Measurements from ENCODE around the gene PRCP.

PRCP gene

GRCh38 chr11:82906931-82907330 is 6.7 kb upstream of the PRCP start:
- no peak for DNase-seq

DNA sequence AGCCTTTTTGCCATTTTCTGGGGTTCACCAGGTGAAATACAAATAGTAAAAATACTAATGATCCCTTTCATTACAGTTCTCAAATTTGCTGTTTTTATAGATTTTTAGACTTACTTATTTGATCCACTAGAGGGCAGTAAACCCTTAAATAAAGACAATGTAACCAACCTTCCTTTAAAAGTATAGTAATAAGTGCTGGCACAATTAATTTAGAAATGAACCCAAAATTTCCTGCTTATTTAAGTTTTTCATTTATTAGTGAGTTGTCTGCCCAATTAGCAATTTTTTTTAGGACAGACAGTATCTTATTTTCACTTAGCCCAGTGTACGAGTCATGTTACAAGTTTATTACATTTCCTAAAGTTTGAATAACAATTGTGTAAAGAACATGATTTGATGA is 6.0 kb upstream of the PRCP start:
- peak in 1 of 2 donors; percentile 20 for DNase-seq

DNA sequence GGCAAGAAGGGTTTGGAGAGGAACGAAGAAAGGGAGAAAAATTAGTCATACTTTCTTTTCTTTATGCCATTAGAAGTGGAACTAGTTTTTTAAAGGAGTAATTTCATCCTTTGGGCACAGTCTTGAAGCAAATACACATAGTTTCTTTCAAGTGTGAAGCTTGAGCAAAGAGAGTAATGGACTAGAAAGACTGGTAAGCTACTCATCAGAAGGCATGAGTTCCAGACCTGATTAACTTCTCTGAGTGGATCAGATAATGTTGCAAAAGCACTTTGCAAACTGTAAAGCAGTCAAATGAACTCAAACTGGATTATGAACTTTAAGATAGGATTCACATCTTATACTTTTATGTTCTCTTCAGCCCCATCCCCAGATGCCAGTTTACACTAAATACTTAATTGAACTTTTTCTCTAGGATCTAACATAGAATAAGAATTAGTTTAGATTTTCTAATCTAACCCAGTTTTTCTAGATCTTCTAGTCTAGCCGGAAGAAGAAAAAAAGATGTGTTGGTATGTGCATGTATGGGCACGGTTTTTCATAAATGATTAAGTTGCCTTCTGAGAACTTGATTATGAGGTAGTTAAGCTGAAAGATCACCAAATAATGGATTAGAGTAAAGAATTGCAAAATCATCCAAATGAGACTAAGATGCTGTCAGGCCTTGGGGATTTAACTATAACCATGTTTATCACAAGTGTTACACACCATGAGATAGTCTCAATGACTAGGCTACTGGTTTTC is 3.8 kb upstream of the PRCP start:
- DNase-seq = no peak

GRCh38 chr11:82902880-82903279 is 2.6 kb upstream of the PRCP start:
- no peak for DNase-seq

DNA sequence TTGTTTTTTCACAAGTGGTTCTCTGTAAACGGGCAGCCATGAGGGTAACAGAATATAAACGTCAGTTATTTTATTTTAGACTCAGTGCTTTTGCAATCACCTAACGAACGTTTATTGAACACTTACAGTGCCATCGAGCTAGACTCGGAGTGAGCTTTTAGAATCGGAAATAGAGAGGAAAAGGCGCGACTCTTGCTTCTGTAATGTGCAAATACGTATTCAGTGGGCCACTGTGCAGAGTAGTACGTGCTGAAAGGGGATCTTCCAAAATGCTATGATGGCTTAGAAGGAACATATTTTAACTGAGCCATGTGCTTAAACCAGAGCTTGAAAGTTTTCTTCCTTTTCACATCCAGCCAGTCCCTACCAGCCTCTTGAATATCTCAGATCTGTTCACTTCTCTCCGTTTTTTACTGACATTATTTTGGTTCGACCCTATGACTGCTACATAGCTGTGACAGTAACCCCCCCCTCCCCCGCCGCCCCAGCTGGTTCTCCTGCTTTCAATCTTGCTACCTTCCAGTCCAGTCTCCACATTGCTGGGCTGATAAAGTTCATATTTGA is 1.8 kb upstream of the PRCP start:
- DNase-seq = no peak

DNA sequence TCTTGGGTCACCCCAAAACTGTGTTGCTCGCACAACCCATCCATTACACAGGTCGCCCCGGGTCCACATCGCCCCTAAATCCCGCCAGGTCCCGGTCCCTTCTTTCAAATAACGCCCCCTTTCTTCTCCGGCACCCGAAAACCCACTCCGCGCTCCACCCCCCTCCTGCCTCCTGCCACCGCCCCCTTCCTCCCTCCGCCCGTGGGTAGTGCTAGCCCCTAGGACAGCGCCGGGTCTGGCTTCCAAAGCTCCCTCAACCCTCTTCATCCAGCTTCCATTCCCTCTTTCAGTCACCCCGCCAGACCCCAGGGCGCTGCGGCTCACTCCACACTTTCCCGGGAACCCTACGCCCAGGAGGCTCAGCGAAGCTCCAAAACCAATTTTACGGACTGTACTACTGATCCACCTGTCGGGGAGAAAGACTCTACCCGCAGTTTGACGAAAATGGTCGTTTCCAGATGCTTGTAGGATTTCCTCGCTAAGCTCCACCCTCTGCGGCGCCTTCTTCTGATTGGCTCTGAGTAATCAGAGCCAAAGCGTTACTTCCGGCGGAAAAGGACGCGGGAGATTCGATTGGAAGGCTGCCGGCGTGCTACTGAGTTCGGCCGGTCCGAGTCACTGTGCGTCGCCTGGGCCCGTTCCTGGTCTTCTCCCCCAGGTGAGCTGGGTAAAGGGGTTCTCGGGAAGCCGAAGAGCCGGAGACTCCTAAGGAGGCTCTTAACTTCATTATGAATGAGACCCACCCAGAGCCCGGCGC is 1.1 kb upstream of the PRCP start, which contains the start of gene DDIAS:
DDIAS (plus strand) TSS at position 572 of the 757 bp plus-strand sequence. CDS start 13,003 bp downstream, outside the sequence.
- DNase-seq = peak; percentile 84 to 93

DNA sequence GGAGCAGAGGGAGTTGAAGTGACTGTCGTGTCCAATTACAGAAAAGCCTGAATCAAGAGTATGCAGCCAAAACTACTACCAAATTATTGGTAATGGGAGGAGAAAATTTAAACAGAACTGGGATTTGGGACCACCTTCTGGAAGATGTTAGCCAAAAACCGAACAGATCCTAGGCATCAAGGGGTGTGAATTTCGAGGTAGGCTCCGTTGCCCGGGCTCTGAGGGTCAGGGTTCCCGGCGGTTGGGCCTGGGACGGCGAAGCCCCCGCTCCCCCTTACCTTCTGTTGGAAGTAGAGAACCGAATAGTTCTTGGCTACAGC is 313 bp downstream of the PRCP start:
- no peak for DNase-seq

GRCh38 chr11:82899186-82899820 is 927 bp downstream of the PRCP start:
- no peak for DNase-seq

DNA sequence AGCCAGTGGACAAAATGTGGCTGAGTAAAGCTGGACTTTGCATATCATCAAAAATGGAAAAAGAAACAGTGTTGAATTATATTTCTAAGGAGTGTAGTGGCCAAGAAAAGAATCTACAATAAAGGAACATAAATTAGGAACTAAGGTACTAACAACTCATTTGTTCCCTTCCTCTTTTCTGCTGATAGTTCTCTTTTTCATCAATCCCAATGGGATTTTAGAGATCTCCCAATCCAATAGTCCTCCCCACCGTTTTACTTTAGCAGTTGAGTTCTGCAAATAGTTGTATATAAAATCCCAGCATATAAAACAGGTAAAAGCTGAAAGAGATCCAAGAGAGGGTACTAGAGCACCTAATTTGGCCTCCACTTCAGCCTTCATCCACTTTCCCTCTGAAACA is 2.0 kb downstream of the PRCP start:
- DNase-seq = no peak

DNA sequence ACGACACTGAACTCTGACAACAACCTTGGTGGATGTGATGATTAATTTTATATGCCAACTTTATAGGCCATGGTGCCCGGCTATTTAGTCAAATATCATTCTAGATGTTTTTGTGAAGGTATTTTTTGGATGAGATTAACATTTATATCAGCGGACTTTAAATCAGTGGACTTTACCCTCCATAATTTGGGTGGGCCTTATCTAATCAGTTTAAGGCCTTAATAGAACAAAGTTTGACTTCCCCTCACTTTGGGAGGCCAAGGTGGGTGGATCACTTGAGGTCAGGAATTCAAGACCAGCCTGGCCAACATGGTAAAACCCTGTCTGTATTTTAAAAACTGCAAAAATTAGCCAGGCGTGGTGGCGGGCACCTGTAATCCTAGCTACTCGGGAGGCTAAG is 4.0 kb downstream of the PRCP start:
- DNase-seq = no peak

GRCh38 chr11:82895437-82896091 is 4.7 kb downstream of the PRCP start:
- peak in 1 of 2 donors; percentile 70 for DNase-seq

- no peak for DNase-seq
Observed at GRCh38 chr11:82892611-82893169, 7.5 kb downstream of the PRCP start.

- peak in 1 of 2 donors; percentile 10 for DNase-seq
Observed at GRCh38 chr11:82890936-82891335, 9.3 kb downstream of the PRCP start.

DNA sequence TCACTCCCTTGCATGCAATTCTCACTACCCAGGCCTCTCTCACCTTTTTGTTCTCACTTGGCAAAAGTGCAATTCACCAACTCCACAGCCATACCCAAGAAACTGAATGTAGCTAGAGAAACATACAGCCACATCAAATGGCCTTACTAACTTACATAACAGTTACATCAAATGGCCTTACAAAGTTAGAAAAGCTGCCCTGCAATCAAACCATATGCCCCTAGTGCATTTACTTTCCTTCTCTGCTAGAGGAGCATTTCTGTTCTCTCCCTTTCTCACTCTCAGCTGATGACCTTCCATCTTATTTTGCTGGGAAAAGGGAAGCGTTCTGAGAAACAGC is 10.3 kb downstream of the PRCP start:
- DNase-seq = no peak

GRCh38 chr11:82889133-82890001 is 10.9 kb downstream of the PRCP start:
- DNase-seq = peak in 1 of 2 donors; percentile 33

- no peak for DNase-seq
Observed at GRCh38 chr11:82883853-82884252, 16.4 kb downstream of the PRCP start.

DNA sequence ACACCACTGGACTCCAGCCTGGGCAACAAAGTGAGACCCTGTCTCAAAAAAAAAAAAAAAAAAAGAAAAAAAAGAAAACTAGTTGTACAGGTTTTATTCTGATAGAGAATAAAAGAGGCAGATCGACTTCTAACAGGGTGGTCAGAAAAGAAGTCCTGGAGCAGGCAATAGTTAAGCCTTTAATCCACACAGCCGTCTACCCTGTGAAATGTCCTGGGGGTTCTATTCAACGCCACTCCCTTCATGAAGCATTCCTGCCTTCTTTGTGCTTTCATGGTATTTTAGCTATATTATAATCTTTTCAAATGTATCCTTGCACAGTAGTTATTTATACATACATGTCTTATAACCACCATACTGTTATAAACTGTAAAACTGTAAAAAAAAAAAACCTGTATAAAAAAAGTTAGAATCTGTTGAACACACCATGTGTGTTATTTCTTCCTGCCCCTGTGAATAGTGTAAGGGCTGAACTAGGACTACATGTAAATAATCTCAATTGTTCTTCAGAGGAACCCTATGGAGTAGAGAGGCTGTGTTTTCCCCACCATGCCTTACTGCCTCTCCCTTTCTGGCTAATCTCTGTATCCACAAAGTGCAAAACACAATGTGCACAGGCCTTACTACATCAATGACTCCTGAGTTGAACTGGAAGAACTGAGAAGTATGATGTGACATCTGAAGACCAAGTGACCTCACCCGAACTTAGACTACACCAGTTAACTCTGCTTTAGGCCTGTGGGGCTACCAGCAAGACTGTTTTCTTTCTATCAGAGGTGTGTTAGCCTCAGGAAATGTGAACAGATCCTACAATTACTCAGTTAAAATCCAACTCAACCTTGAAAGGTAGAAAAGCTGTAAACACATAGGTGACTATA is 25.3 kb downstream of the PRCP start:
- DNase-seq = no peak

GRCh38 chr11:82873919-82874333 is 26.3 kb downstream of the PRCP start:
- DNase-seq = no peak

DNA sequence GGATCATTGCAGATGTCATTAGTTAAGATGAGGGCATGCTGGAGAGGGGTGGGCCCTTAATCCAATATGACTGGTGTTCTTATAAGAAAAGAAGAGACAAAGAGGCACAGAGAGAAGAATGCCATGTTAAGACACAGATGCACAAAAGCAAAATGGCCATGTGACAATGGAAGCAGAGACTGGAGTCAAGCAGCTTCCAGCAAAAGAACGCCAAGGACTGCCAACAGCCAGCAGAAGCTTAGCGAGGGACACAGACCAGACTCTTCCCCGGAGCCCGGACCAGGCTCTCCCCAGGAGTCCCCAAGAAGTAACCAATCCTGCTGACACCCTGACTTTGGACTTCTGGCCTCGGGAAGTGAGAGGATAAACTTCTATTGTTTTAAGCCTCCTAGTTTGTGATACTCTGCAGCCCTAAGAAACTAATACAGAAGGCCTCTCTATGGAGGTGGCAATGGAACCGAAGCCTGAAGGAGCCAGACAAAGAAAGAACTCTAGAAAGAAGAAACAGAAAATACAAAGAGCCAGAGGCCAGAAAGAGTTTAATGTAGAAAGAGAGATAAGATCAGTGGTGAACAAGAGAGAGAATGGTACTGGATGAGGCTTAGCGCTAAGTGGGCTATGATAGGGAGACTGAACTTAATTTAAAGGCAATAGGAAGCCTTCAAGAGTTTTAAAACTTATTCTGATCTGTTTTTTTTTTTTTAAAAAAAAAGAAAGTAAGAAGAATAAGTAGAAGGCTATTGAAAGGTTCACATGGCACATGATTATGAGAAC is 27.7 kb downstream of the PRCP start:
- no peak for DNase-seq

DNA sequence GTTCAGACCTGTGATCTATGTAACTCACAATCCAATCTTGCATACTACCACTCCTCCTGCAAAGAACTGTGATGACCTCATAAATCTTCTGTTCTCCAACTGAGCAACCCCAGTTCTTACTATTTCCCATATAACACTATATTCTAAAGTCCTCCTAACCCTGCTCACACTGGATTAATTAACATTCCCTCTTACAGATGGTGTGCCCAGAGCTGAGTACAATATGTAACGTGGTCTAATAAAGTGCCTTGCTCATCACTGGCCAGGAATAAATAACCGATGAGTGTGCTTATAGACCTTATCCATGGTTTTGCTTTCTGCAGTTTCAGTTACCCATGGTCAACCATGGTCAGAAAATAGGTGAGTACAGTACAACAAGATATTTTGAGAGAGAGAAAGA is 28.6 kb downstream of the PRCP start:
- DNase-seq = no peak

All from bone marrow (tissue), 2 donors.